HEK293 (cell line): ENCODE data around the gene HOXB1.

Source experiments
- CTCF ChIP-seq: fragments of 450-650 bp; formaldehyde crosslinking; IDR thresholded peaks from 2 replicates; pipeline ENCODE4 v1.5.1; 2016; ENCODE audit warnings: missing biosample characterization, missing genetic modification characterization
- ZBTB20 ChIP-seq: fragments of 450-650 bp; formaldehyde crosslinking; IDR thresholded peaks from 2 replicates; pipeline ENCODE4 v1.5.1; 2016; ENCODE audit warnings: missing biosample characterization, missing genetic modification characterization
- ZNF132 ChIP-seq: fragments of 450-650 bp; formaldehyde crosslinking; IDR thresholded peaks from 2 replicates; pipeline ENCODE4 v1.5.1; 2017; ENCODE audit warnings: missing biosample characterization, missing genetic modification characterization, borderline replicate concordance
- ZNF221 ChIP-seq: fragments of 450-650 bp; formaldehyde crosslinking; IDR thresholded peaks from 2 replicates; pipeline ENCODE4 v1.5.1; 2017; ENCODE audit warnings: missing biosample characterization, missing genetic modification characterization, borderline replicate concordance
- ZNF248 ChIP-seq: fragments of 450-650 bp; formaldehyde crosslinking; IDR thresholded peaks from 2 replicates; pipeline ENCODE4 v1.5.1; 2017; ENCODE audit warnings: missing biosample characterization, missing genetic modification characterization

- no peak for TF ChIP-seq ZNF132 (tag by site-specific recombination)
- no peak for TF ChIP-seq CTCF
- no peak for TF ChIP-seq ZBTB20 (tag by site-specific recombination)
- TF ChIP-seq ZNF221, result no peak
- TF ChIP-seq ZNF248 (tag by site-specific recombination), result no peak
Measured at GRCh38 chr17:48548523-48549280, 17.9 kb upstream of the HOXB1 start.
